ACC112 (cell line): ENCODE measurements around the gene RPL15.

Experiments used
- H2AFZ ChIP-seq: fragments of 200-600 bp; sonication (generic); one replicate; pipeline ENCODE4 v1.6.0; 2017; ENCODE audit warnings: antibody characterized with exemption, low read length; ENCODE audit not compliant: unreplicated experiment
- H3K27ac ChIP-seq: fragments of 200-600 bp; sonication (generic); 2 replicates; pipeline ENCODE4 v1.5.1; 2014; ENCODE audit warnings: low read depth, mild to moderate bottlenecking, antibody characterized with exemption, low read length, moderate library complexity
- H3K27me3 ChIP-seq: fragments of 200-600 bp; sonication (generic); 2 replicates; pipeline ENCODE4 v1.6.1; 2014; ENCODE audit warnings: mild to moderate bottlenecking, antibody characterized with exemption, low read length, moderate library complexity, mixed read lengths; ENCODE audit not compliant: insufficient read depth
- H3K36me3 ChIP-seq: fragments of 200-600 bp; sonication (generic); 2 replicates; pipeline ENCODE4 v1.6.1; 2016; ENCODE audit warnings: mild to moderate bottlenecking, antibody characterized with exemption, low read length, moderate library complexity, mixed read lengths; ENCODE audit not compliant: insufficient read depth
- H3K4me1 ChIP-seq: fragments of 200-600 bp; sonication (generic); one replicate; pipeline ENCODE4 v1.6.1; 2016; ENCODE audit warnings: low read length, mixed read lengths; ENCODE audit not compliant: insufficient read depth, unreplicated experiment, control insufficient read depth
- H3K4me3 ChIP-seq: fragments of 200-600 bp; sonication (generic); 2 replicates; pipeline ENCODE4 v1.5.1; 2014; ENCODE audit warnings: mild to moderate bottlenecking, low read depth, low read length
- H3K79me2 ChIP-seq: fragments of 200-600 bp; sonication (generic); one replicate; pipeline ENCODE4 v1.6.0; 2016; ENCODE audit warnings: low read length; ENCODE audit not compliant: control insufficient read depth, unreplicated experiment, insufficient read depth

Gene RPL15

GRCh38 chr3:23959135-23959900 is 42.4 kb downstream of the RPL15 start:
- peaks cover 28% of the 10 kb centered on the region for H3K4me1 ChIP-seq
- H3K27ac ChIP-seq: peak overlapping the region; percentile 87
- no peaks in the 10 kb centered on the region for H3K79me2 ChIP-seq
- H3K36me3 ChIP-seq: 0 out of 2 replicates have a peak, but pooled peaks cover 6% of the 10 kb centered on the region
- H3K4me3 ChIP-seq: peak overlapping the region; percentile 14; the same call in 1 of the 2 replicates
- H2AFZ ChIP-seq: no peak overlapping the region
- no peaks in the 10 kb centered on the region for H3K27me3 ChIP-seq

GRCh38 chr3:23960649-23961048 is 43.7 kb downstream of the RPL15 start:
- Histone ChIP-seq H2AFZ (no peak overlapping the region), H3K27me3 (no peaks in the 10 kb centered on the region), H3K27ac (no peak overlapping the region), H3K4me3 (no peak overlapping the region), H3K36me3 (peaks cover 7% of the 10 kb centered on the region; the same call in 1 of the 2 replicates), H3K4me1 (peaks cover 28% of the 10 kb centered on the region), H3K79me2 (no peaks in the 10 kb centered on the region)

- H3K27me3 ChIP-seq: no peaks in the 10 kb centered on the region
- no peak overlapping the region for H2AFZ ChIP-seq
- no peak overlapping the region for H3K27ac ChIP-seq
- H3K4me1 ChIP-seq: peaks cover 32% of the 10 kb centered on the region
- H3K79me2 ChIP-seq: no peaks in the 10 kb centered on the region
- H3K36me3 ChIP-seq: peaks cover 10% of the 10 kb centered on the region; the same call in 1 of the 2 replicates
- H3K4me3 ChIP-seq: no peak overlapping the region
Observed at GRCh38 chr3:23961066-23961465, 44.1 kb downstream of the RPL15 start.

- Histone ChIP-seq H3K27me3 (no peaks in the 10 kb centered on the region), H3K4me3 (no peak overlapping the region), H3K4me1 (peaks cover 39% of the 10 kb centered on the region), H3K36me3 (peaks cover 10% of the 10 kb centered on the region; the same call in 1 of the 2 replicates), H3K27ac (no peak overlapping the region), H2AFZ (no peak overlapping the region), H3K79me2 (no peaks in the 10 kb centered on the region)
Observed at GRCh38 chr3:23961913-23962312, 45.0 kb downstream of the RPL15 start.

- H3K79me2 ChIP-seq: no peaks in the 10 kb centered on the region
- peaks cover 16% of the 10 kb centered on the region; the same call in 1 of the 2 replicates for H3K36me3 ChIP-seq
- no peak overlapping the region for H3K4me3 ChIP-seq
- no peak overlapping the region for H3K27ac ChIP-seq
- no peak overlapping the region for H2AFZ ChIP-seq
- no peaks in the 10 kb centered on the region for H3K27me3 ChIP-seq
- peaks cover 36% of the 10 kb centered on the region for H3K4me1 ChIP-seq
Observed at GRCh38 chr3:23964537-23965235, 47.8 kb downstream of the RPL15 start.

- H3K4me1 ChIP-seq: peaks cover 33% of the 10 kb centered on the region
- no peaks in the 10 kb centered on the region for H3K27me3 ChIP-seq
- peak overlapping the region; percentile 1; the same call in 1 of the 2 replicates for H3K27ac ChIP-seq
- no peaks in the 10 kb centered on the region for H3K79me2 ChIP-seq
- peaks cover 16% of the 10 kb centered on the region; the same call in 1 of the 2 replicates for H3K36me3 ChIP-seq
- H2AFZ ChIP-seq: no peak overlapping the region
- no peak overlapping the region for H3K4me3 ChIP-seq
Observed at GRCh38 chr3:23966328-23966727, 49.4 kb downstream of the RPL15 start.

GRCh38 chr3:23968463-23969184 is 51.7 kb downstream of the RPL15 start:
- H3K36me3 ChIP-seq: peaks cover 9% of the 10 kb centered on the region; the same call in 1 of the 2 replicates
- no peaks in the 10 kb centered on the region for H3K27me3 ChIP-seq
- H2AFZ ChIP-seq: no peak overlapping the region
- no peak overlapping the region; the same call in 1 of the 2 replicates for H3K4me3 ChIP-seq
- peaks cover 28% of the 10 kb centered on the region for H3K4me1 ChIP-seq
- peak overlapping the region; percentile 52 for H3K27ac ChIP-seq
- no peaks in the 10 kb centered on the region for H3K79me2 ChIP-seq

GRCh38 chr3:23969393-23969792 is 52.5 kb downstream of the RPL15 start:
- Histone ChIP-seq H3K27ac (no peak overlapping the region), H2AFZ (no peak overlapping the region), H3K36me3 (peaks cover 9% of the 10 kb centered on the region; the same call in 1 of the 2 replicates), H3K79me2 (no peaks in the 10 kb centered on the region), H3K4me3 (no peak overlapping the region), H3K27me3 (no peaks in the 10 kb centered on the region), H3K4me1 (peaks cover 24% of the 10 kb centered on the region)
